Kidney (tissue), 14 donors: ENCODE results near the gene CPT1B. TPM values are rescaled to one million over a fixed set of nuclear protein-coding genes. Genes with fewer than 3 reads are reported as not detected.

ENCODE experiments used
- DNase-seq, 5 donors: peaks; one replicate each; pipeline ENCODE4 v3.0.0-alpha.2; 2013 to 2020
- FAIRE-seq: peaks from 2 replicates; lab custom pipeline; 2012; peaks lifted over from hg19 to GRCh38; lab: Jason Lieb, UNC
- H3K27ac ChIP-seq, 2 donors: one replicate each; pipeline ENCODE4 v1.7.0; 2013; ENCODE audit warnings: low read depth in 2 of 2, low read length in 2 of 2, inconsistent platforms in 1 of 2
- H3K27me3 ChIP-seq: one replicate; pipeline ENCODE4 v1.7.1; 2013; ENCODE audit warnings: low read length, inconsistent platforms; ENCODE audit not compliant: control insufficient read depth, insufficient read depth
- H3K36me3 ChIP-seq, 3 donors: one replicate each; pipeline versions ENCODE4 v1.7.0 to v1.7.1; 2013; ENCODE audit warnings: low read length in 3 of 3, control low read depth in 1 of 3, inconsistent platforms in 1 of 3; ENCODE audit not compliant: insufficient read depth in 3 of 3, control insufficient read depth in 2 of 3
- H3K4me1 ChIP-seq, 3 donors: one replicate each; pipeline versions ENCODE4 v1.7.0 to v1.7.1; 2013; ENCODE audit warnings: low read length in 3 of 3, inconsistent platforms in 1 of 3, low read depth in 1 of 3; ENCODE audit not compliant: control insufficient read depth in 2 of 3, insufficient read depth in 2 of 3
- H3K4me3 ChIP-seq, 3 donors: one replicate each; pipeline versions ENCODE4 v1.7.0 to v1.8.1; 2013; ENCODE audit warnings: low read length in 3 of 3, control low read depth in 1 of 3, inconsistent platforms in 1 of 3
- H3K9ac ChIP-seq, 3 donors: one replicate each; pipeline versions ENCODE4 v1.7.0 to v1.7.1; 2013; ENCODE audit warnings: low read length in 3 of 3, control low read depth in 1 of 3, inconsistent platforms in 1 of 3
- H3K9me3 ChIP-seq, 3 donors: one replicate each; pipeline versions ENCODE4 v1.7.0 to v1.7.1; 2013; ENCODE audit warnings: low read length in 3 of 3, control low read depth in 1 of 3, inconsistent platforms in 1 of 3; ENCODE audit not compliant: control insufficient read depth in 2 of 3, insufficient read depth in 1 of 3
- intact Hi-C: fragments of 100-400 bp; cut with DNase I; formaldehyde crosslinking; loops from one replicate; pipeline ENCODE4 v1.11.1; 2022
- polyA plus RNA-seq: library from polyadenylated mRNA; stranded (reverse); fragments of 350-450 nt; fragmentation: Illumina TruSeq; extraction: RNeasy Lipid Tissue Mini Kit (QIAGEN cat#74804); gene quantifications from one replicate; pipeline ENCODE4 v1.2.3, GENCODE V29; 2014; ENCODE audit warnings: low read depth, low replicate concordance; ENCODE audit not compliant: insufficient read depth
- total RNA-seq: library from RNA; stranded (reverse); fragmentation: NEBNext Ultra II Directional; extraction: Animal tissue kit (Norgen Biotek cat#: 25700); gene quantifications from one replicate; pipeline ENCODE4 v1.2.1, GENCODE V29; 2021
- TF ChIP-seq, protein P1 (sequence below): IDR thresholded peaks from 3 replicates; pipeline ENCODE4 v1.5.1; 2012; ENCODE audit warnings: mild to moderate bottlenecking, moderate library complexity, borderline replicate concordance; ENCODE audit not compliant: insufficient read depth; ENCODE audit errors: extremely low read depth
- donor health status: control.
- donor health status: control.
- donor health status: control.
- donor health status: control.
- donor health status: control.
- donor health status: DM: yes; HTN: yes; CAD: no.
- donor health status: Normal renal cell carcinoma (clear cell type).

CPT1B gene
- total and polyA plus RNA-seq, 2 donors from 2014 or later = 20.6 to 34.3 TPM

DNA sequence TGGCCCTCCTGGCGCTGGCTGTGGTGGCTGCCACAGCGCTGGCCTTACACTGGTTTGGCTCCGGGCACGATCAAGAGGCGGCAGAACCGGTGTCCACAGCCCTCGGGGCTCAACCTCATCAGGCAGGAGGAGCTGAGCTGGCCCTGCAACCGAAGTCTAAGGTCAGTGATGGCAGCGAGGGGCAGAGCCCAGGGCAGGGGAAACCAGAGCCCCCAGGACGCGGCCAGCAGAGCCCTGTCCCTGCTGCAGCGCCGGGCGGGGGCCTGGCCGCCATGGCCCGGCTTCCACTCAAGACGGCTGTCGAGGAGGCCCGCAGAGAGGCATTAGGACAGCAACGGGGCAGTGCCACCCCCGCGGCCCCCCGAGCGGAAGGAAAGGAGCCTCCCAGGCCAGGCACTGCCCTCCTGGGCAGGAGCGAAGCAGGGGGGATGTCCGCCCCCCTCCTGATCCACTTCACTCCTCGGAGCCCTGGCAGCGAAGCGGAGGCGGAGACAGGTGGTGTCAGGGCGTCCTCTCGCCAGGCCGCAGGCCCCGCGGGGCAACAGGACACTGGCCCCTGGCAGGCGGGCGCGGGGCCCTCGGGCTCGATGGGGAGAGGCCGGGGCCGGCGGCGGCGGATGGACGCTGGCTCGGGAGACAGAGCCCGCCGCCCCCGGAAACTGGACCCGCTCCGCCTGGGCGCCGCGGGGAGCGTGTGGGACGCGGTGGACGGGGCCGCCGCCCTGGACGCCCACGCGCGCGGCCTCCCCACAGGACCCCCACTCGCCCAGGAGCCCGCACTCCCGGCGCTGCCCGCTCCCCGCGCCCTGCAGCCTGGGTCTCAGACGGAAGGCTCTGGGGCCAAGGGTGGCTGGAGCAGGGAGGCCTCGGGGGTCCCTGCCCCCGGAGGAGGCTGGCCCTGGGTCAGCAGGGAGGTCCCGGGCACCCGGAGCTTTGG lies 31.6 kb downstream of the CPT1B start:
- Histone ChIP-seq H3K36me3 (no peaks in the 10 kb centered on the region), H3K27me3 (peaks cover 11% of the 10 kb centered on the region), H3K4me3 (no peak overlapping the region), H3K9ac (no peak overlapping the region), H3K27ac (no peak overlapping the region), H3K4me1 (peaks cover 0 to 3% (median 0%) of the 10 kb centered on the region in 3 donors), H3K9me3 (no peaks in the 10 kb centered on the region)
- DNase-seq (peak in 2 of 5 donors; percentile 50 to 74), FAIRE-seq (no peak)
- TF ChIP-seq, protein P1, sequence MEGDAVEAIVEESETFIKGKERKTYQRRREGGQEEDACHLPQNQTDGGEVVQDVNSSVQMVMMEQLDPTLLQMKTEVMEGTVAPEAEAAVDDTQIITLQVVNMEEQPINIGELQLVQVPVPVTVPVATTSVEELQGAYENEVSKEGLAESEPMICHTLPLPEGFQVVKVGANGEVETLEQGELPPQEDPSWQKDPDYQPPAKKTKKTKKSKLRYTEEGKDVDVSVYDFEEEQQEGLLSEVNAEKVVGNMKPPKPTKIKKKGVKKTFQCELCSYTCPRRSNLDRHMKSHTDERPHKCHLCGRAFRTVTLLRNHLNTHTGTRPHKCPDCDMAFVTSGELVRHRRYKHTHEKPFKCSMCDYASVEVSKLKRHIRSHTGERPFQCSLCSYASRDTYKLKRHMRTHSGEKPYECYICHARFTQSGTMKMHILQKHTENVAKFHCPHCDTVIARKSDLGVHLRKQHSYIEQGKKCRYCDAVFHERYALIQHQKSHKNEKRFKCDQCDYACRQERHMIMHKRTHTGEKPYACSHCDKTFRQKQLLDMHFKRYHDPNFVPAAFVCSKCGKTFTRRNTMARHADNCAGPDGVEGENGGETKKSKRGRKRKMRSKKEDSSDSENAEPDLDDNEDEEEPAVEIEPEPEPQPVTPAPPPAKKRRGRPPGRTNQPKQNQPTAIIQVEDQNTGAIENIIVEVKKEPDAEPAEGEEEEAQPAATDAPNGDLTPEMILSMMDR = no peak
- intact Hi-C loops = no loop called here

DNA sequence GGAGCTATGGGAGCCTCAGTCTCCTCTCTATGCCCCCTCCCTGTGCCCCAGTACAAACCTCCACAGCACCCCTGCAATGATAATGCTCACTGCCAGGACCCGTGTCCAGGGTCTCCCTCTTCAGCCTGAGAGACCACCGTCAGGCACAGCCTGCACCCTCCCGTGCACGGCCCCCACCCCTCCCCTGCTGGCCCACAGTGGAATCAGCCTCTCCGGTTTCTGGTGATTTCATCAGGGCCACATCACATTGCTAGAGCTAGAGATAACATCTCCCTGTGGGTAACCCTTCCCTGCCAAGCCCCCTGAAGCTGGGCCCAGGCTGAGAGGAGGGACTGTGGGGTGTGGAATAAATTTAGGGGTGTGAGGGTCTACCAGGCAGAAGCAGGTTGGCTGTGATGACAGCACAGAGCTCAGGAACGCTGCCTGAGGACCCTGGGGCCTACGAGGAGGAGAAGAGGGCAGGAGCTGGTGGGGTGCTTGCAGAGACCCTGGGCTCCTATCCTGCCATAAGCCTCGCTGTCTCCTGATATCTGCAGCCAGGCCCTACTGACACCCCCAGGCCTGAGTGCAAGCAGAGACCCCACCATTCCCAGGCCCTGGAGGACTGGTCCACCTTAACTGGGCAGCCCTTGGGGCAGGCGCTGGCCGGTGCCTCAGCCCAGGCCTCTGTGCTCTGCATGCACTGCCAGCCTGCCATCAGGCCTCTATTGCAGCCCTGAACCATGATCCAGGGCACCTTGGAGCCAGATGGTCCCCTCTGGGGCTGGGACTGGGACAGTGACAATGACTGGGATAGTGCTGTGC lies 32.5 kb downstream of the CPT1B start, which contains the start of gene KLHDC7B:
Gene KLHDC7B (plus strand): TSS at position 378 of the 804 bp plus-strand sequence. CDS start 345 bp downstream, at position 723.
- Histone ChIP-seq H3K27me3 (peaks cover 11% of the 10 kb centered on the region), H3K4me1 (peaks cover 0 to 3% (median 0%) of the 10 kb centered on the region in 3 donors), H3K9ac (peak within 1 kb of the TSS in 1 of 3 donors; percentile 24), H3K9me3 (no peaks in the 10 kb centered on the region), H3K4me3 (no peak within 1 kb of the TSS), H3K36me3 (no peaks in the 10 kb centered on the region), H3K27ac (peak within 1 kb of the TSS in 1 of 2 donors; percentile 7)
- intact Hi-C loops = no loop called here
- FAIRE-seq (no peak), DNase-seq (no peak)
- TF ChIP-seq, protein P1 = no peak

DNA sequence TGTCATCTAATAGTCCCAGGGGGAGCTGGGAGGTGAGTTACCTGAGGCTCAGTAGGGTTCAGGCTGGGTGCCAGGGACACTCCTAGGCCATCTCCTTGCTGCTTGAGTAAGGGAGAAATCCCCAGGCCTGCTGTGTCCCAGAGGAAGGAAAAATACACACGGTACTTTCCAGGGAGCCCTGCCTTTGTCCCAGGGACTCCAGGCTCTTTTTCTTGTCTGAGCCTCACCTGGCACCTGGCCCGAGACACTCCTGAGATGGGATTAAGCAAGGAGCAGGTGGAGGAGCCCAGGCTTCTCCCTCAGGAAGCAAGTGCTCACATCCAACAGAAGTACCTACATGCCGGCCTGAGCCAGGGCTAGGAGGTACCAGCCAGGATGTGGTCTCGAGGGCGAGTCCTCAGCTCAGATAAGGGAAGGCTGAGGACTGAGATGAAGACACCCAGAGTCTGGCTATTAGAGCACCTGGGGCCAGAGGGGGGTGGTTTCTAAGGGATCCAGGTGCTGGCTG lies 33.4 kb downstream of the CPT1B start:
- Histone ChIP-seq H3K27ac (peak overlapping the region in 1 of 2 donors; percentile 67), H3K27me3 (peaks cover 11% of the 10 kb centered on the region), H3K9ac (peak overlapping the region in 1 of 3 donors; percentile 24), H3K36me3 (no peaks in the 10 kb centered on the region), H3K4me3 (peak overlapping the region in 1 of 3 donors; percentile 29), H3K4me1 (peaks cover 0 to 3% (median 0%) of the 10 kb centered on the region in 3 donors), H3K9me3 (no peaks in the 10 kb centered on the region)
- TF ChIP-seq, protein P1 = no peak
- peak in 2 of 5 donors; percentile 42 to 87 for DNase-seq
- intact Hi-C loops = no loop called here
- no peak for FAIRE-seq
